WTC11 (cell line): ENCODE measurements around the gene KIAA1755.

Experiments
- AFF4 ChIP-seq: sonication (generic); formaldehyde crosslinking; IDR thresholded peaks from 2 replicates; pipeline ENCODE4 v1.8.1; 2023; ENCODE audit warnings: mild to moderate bottlenecking, missing genetic modification reagents, borderline replicate concordance
- CREB1 ChIP-seq: sonication (generic); formaldehyde crosslinking; IDR thresholded peaks from 2 replicates; pipeline ENCODE4 v1.8.0; 2023; ENCODE audit warnings: mild to moderate bottlenecking, missing genetic modification reagents
- CREM ChIP-seq: sonication (generic); formaldehyde crosslinking; IDR thresholded peaks from 2 replicates; pipeline ENCODE4 v1.8.1; 2022; ENCODE audit warnings: mild to moderate bottlenecking, missing genetic modification reagents, moderate library complexity
- CTCF ChIP-seq: fragments of 200-600 bp; IDR thresholded peaks from 2 replicates; pipeline ENCODE4 v1.8.0; 2022; ENCODE audit warnings: antibody characterized with exemption
- HMGXB4 ChIP-seq: sonication (generic); formaldehyde crosslinking; IDR thresholded peaks from 2 replicates; pipeline ENCODE4 v1.8.1; 2023; ENCODE audit warnings: mild to moderate bottlenecking, moderate library complexity, missing genetic modification reagents
- JUN ChIP-seq: sonication (generic); formaldehyde crosslinking; IDR thresholded peaks from 2 replicates; pipeline ENCODE4 v1.8.0; 2023; ENCODE audit warnings: mild to moderate bottlenecking, missing genetic modification reagents
- MAX ChIP-seq: sonication (generic); formaldehyde crosslinking; IDR thresholded peaks from 2 replicates; pipeline ENCODE4 v1.8.0; 2022; ENCODE audit warnings: mild to moderate bottlenecking, missing genetic modification reagents
- NR3C1 ChIP-seq: sonication (generic); formaldehyde crosslinking; conservative IDR thresholded peaks from 2 replicates; pipeline ENCODE4 v1.8.1; 2023; ENCODE audit warnings: low read depth, mild to moderate bottlenecking, missing genetic modification reagents
- PREB ChIP-seq: sonication (generic); formaldehyde crosslinking; IDR thresholded peaks from 2 replicates; pipeline ENCODE4 v1.8.1; 2022; ENCODE audit warnings: mild to moderate bottlenecking, missing genetic modification reagents, moderate library complexity, borderline replicate concordance
- ZNF121 ChIP-seq: sonication (generic); formaldehyde crosslinking; IDR thresholded peaks from 2 replicates; pipeline ENCODE4 v1.8.0; 2023; ENCODE audit warnings: missing genetic modification reagents
- ZNF232 ChIP-seq: sonication (generic); formaldehyde crosslinking; IDR thresholded peaks from 2 replicates; pipeline ENCODE4 v1.8.0; 2022; ENCODE audit warnings: mild to moderate bottlenecking, missing genetic modification reagents
- ZNF671 ChIP-seq: fragments of 250-450 bp; sonication (Bioruptor Pico); IDR thresholded peaks from 2 replicates; pipeline ENCODE4 v1.8.0; 2021; ENCODE audit warnings: mild to moderate bottlenecking

- TF ChIP-seq CTCF (no peak), NR3C1 (CRISPR knock-in tag) (no peak), HMGXB4 (no peak), JUN (CRISPR knock-in tag) (no peak), CREB1 (CRISPR knock-in tag) (no peak), MAX (no peak), ZNF232 (CRISPR knock-in tag) (no peak), PREB (CRISPR knock-in tag) (no peak), CREM (CRISPR knock-in tag) (no peak), AFF4 (no peak), ZNF121 (CRISPR knock-in tag) (no peak), ZNF671 (CRISPR knock-in tag) (no peak)
Measured at GRCh38 chr20:38164069-38164468, 96.5 kb downstream of the KIAA1755 start.
